GM12878 (cell line): ENCODE results near the gene BRD2. TPM values are rescaled to one million over a fixed set of nuclear protein-coding genes. Genes with fewer than 3 reads are reported as not detected.

Experiments
- ATAC-seq: fragments of 200-7000 bp; cut with Tn5 transposase; 3 replicates; pipeline ENCODE4 v1.9.1; 2020; ENCODE audit warnings: mild to moderate bottlenecking, moderate library complexity
- BruUV-seq: library from RNA; stranded (reverse); fragments of 400-500 nt; replicated peaks from 2 replicates; lab custom pipeline; 2021; lab: Mats Ljungman, UMichigan
- CTCF ChIA-PET: fragments of 300-600 bp; sonication (Branson Sonifier 250); formaldehyde crosslinking; extraction: SDS; loops from one replicate; lab custom pipeline; 2021; ENCODE audit warnings: inconsistent platforms; lab: Yijun Ruan, JAX
- POLR2A ChIA-PET: fragments of 350-600 bp; formaldehyde crosslinking; extraction: SDS; loops from one replicate; lab custom pipeline; 2021; ENCODE audit warnings: inconsistent platforms; lab: Charles Lee
- RAD21 ChIA-PET: fragments of 300-600 bp; sonication (Branson Sonifier 250); formaldehyde crosslinking; loops from one replicate; lab custom pipeline; 2023; ENCODE audit warnings: antibody characterized with exemption; ENCODE audit not compliant: unreplicated experiment; lab: Charles Lee
- SMC1A ChIA-PET: fragments of 300-600 bp; sonication (Branson Sonifier 250); formaldehyde crosslinking; loops from one replicate; lab custom pipeline; 2023; ENCODE audit not compliant: unreplicated experiment, uncharacterized antibody; lab: Charles Lee
- DNase-seq: peaks from one replicate; pipeline ENCODE4 v3.0.0-alpha.2; 2011; ENCODE audit warnings: low read depth, low spot score
- FAIRE-seq: peaks from 3 replicates; lab custom pipeline; 2011; peaks lifted over from hg19 to GRCh38; lab: Jason Lieb, UNC
- H2AFZ ChIP-seq: 2 replicates; pipeline ENCODE4 v1.6.0; 2011; ENCODE audit warnings: low read depth, low read length, control low read depth; ENCODE audit not compliant: control insufficient read depth
- H3K27ac ChIP-seq: 2 replicates; pipeline ENCODE4 v1.5.1; 2011; ENCODE audit warnings: control low read depth; ENCODE audit not compliant: control insufficient read depth, insufficient read depth
- H3K27me3 ChIP-seq, 2 experiments: replicated peaks in 1 of 2; 2 replicates each; pipeline versions ENCODE4 v1.6.0 to v1.6.1; 2011; ENCODE audit warnings: low read length in 1 of 2; ENCODE audit not compliant: control insufficient read depth in 2 of 2, insufficient read depth in 2 of 2
- H3K36me3 ChIP-seq, 2 experiments: 2 replicates each; pipeline ENCODE4 v1.5.1; 2011; ENCODE audit warnings: low read length in 1 of 2; ENCODE audit not compliant: control insufficient read depth in 2 of 2, insufficient read depth in 2 of 2
- H3K4me1 ChIP-seq: 2 replicates; pipeline ENCODE4 v1.6.1; 2011; ENCODE audit warnings: mild to moderate bottlenecking, low read length, moderate library complexity, mixed read lengths; ENCODE audit not compliant: control insufficient read depth, insufficient read depth
- H3K4me2 ChIP-seq: 2 replicates; pipeline ENCODE4 v1.6.0; 2011; ENCODE audit warnings: control low read depth; ENCODE audit not compliant: control insufficient read depth, insufficient read depth
- H3K4me3 ChIP-seq: fragments of 200-600 bp; sonication (generic); 2 replicates; pipeline ENCODE4 v1.5.1; 2016
- H3K79me2 ChIP-seq: 2 replicates; pipeline ENCODE4 v1.6.0; 2011; ENCODE audit warnings: low read length; ENCODE audit not compliant: control insufficient read depth, insufficient read depth
- H3K9ac ChIP-seq: 2 replicates; pipeline ENCODE4 v1.8.0; 2011; ENCODE audit warnings: low read length, control low read depth, mixed read lengths; ENCODE audit not compliant: control insufficient read depth, insufficient read depth
- H3K9me3 ChIP-seq: replicated peaks from 3 replicates; pipeline ENCODE4 v1.5.1; 2011; ENCODE audit warnings: mild to moderate bottlenecking, low read length; ENCODE audit not compliant: control insufficient read depth, insufficient read depth
- H4K20me1 ChIP-seq: 2 replicates; pipeline ENCODE4 v1.6.0; 2011; ENCODE audit not compliant: control insufficient read depth, insufficient read depth
- JUND ChIP-seq: IDR thresholded peaks from 2 replicates; pipeline ENCODE4 v1.6.1; 2012; ENCODE audit warnings: low read depth, mild to moderate bottlenecking, low read length, improper control_type of control experiment, moderate library complexity
- WGBS: methylation state at CpG from one replicate; pipeline ENCODE4 v1.1.6; 2016; ENCODE audit warnings: low lambda C conversion rate; ENCODE audit not compliant: insufficient replicate concordance, insufficient coverage; ENCODE audit errors: missing lambda C conversion rate; 5-methylcytosine and 5-hydroxymethylcytosine counted together
- in situ Hi-C: fragments of 300-500 bp; cut with MboI; formaldehyde crosslinking; loops from 9 replicates; pipeline ENCODE4 v1.14.3; 2018; ENCODE audit warnings: mixed read lengths
- intact Hi-C: fragments of 100-400 bp; cut with micrococcal nuclease; formaldehyde crosslinking; loops from one replicate; pipeline ENCODE4 v1.14.2; 2022; ENCODE audit not compliant: unreplicated experiment
- polyA plus RNA-seq, 11 experiments: library from polyadenylated mRNA; depleted of rRNA in 4 of 11; unstranded in 6 of 11; stranded (reverse) in 5 of 11; fragments of >200 nt; fragmentation: Nextera tagmentation in 4 of 11; fragmentation: Illumina TruSeq in 1 of 11; extraction: Ambion mirVana in 4 of 11; extraction: Trizol in 1 of 11; gene quantifications; 1 replicate in 1 of 11; 2 replicates in 10 of 11; pipeline versions ENCODE4 v1.2.1 to v1.2.3, GENCODE V29; 2011 to 2016; ENCODE audit warnings: inconsistent platforms in 2 of 11, missing spikeins in 2 of 11, low read depth in 1 of 11
- total RNA-seq, 4 experiments: library from RNA; depleted of rRNA in 3 of 4; stranded (reverse); fragments of >200 nt in 3 of 4; fragmentation: Illumina TruSeq in 1 of 4; extraction: Trizol in 1 of 4; gene quantifications; 2 replicates each; pipeline versions ENCODE4 v1.2.1 to v1.2.3, GENCODE V29; 2013 to 2021
- TF ChIP-seq, protein P1 (sequence below): fragments of 450-650 bp; IDR thresholded peaks from 2 replicates; pipeline ENCODE4 v1.6.1; 2014; ENCODE audit warnings: mild to moderate bottlenecking

The BRD2 gene
- total and polyA plus RNA-seq, 10 of the 15 experiments (the other 5 are each of a cell fraction or from before 2014, with no cell fraction given) = 32.2 to 239 (median 139) TPM

- FAIRE-seq = no peak
- Histone ChIP-seq H3K27me3 (no peaks in the 10 kb centered on the region), H2AFZ (no peak overlapping the region), H3K4me3 (no peak overlapping the region), H3K9ac (no peak overlapping the region), H3K9me3 (no peaks in the 10 kb centered on the region), H4K20me1 (no peaks in the 10 kb centered on the region), H3K4me1 (peaks cover 22% of the 10 kb centered on the region), H3K27ac (no peak overlapping the region), H3K79me2 (no peaks in the 10 kb centered on the region), H3K36me3 (no peaks in the 10 kb centered on the region), H3K4me2 (no peak overlapping the region)
- no TSS peak for BruUV-seq
- in situ Hi-C loops (loop anchor here (5.0 kb wide), 1 partner anchor 65 kb away; no protein-coding TSS in a partner anchor), intact Hi-C loops (no loop called here)
- 63% methylated on average over 4 of the region's 4 CpGs for WGBS
- ChIA-PET CTCF (interaction anchor here (0.8 to 12.3 kb wide), 18 partner anchors 12 to 231 kb away, joined by 3 to 281 read pairs (median 15); partner anchors contain the start of genes HLA-DPA1 and HLA-DPB1), RAD21 (interaction anchor here (0.9 to 9.7 kb wide), 17 partner anchors 12 to 231 kb away, joined by 3 to 139 read pairs (median 12); partner anchors contain the start of genes HLA-DPA1 and HLA-DPB1), SMC1A (interaction anchor here (0.7 to 12.9 kb wide), 20 partner anchors 9 to 232 kb away, joined by 3 to 177 read pairs (median 16); partner anchors contain the start of genes HLA-DPA1 and HLA-DPB1), POLR2A (interaction anchor here (0.7 to 14.8 kb wide), 10 partner anchors 11 to 232 kb away, joined by 3 to 240 read pairs (median 4); partner anchors contain the start of genes HLA-DPA1 and HLA-DPB1)
- DNase-seq = no peak
- no peak for ATAC-seq
- no peak for TF ChIP-seq JUND
- TF ChIP-seq, protein P1, sequence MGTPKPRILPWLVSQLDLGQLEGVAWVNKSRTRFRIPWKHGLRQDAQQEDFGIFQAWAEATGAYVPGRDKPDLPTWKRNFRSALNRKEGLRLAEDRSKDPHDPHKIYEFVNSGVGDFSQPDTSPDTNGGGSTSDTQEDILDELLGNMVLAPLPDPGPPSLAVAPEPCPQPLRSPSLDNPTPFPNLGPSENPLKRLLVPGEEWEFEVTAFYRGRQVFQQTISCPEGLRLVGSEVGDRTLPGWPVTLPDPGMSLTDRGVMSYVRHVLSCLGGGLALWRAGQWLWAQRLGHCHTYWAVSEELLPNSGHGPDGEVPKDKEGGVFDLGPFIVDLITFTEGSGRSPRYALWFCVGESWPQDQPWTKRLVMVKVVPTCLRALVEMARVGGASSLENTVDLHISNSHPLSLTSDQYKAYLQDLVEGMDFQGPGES = no peak
These were observed 48.6 kb downstream of the BRD2 start for GRCh38 chr6:33017018-33017417.
